Measurements from ENCODE around the gene ISCA2.
A peak's percentile ranks its signal among the peaks of the same experiment; 100 is the strongest.
"Not testable (repeated sequence)": the region's sequence is repeated elsewhere in the genome, so short reads cannot be mapped to it uniquely, and the experiment has no call there.

Gene ISCA2

GRCh38 chr14:74493343-74494261, at the start of gene ISCA2:
ISCA2 (plus strand) TSS chr14:74493765; CDS start chr14:74493775, 10 bp downstream.
- DNase-seq (ENCODE audit: low spot score): peak; percentile 99

GRCh38 chr14:74444866-74445265, 48.7 kb upstream of the ISCA2 start:
- DNase-seq (ENCODE audit: low spot score): no peak

- DNase-seq (ENCODE audit: low spot score): not testable (repeated sequence)
Measured at GRCh38 chr14:74454397-74454796, 39.2 kb upstream of the ISCA2 start.

GRCh38 chr14:74456684-74457564, 36.6 kb upstream of the ISCA2 start:
- DNase-seq (ENCODE audit: low spot score): no peak

- no peak for DNase-seq (ENCODE audit: low spot score)
Measured at GRCh38 chr14:74457565-74457895, 36.0 kb upstream of the ISCA2 start.

GRCh38 chr14:74459289-74459946, 34.1 kb upstream of the ISCA2 start:
- no peak for DNase-seq (ENCODE audit: low spot score)

- no peak for DNase-seq (ENCODE audit: low spot score)
Measured at GRCh38 chr14:74459976-74460375, 33.6 kb upstream of the ISCA2 start.

- no peak for DNase-seq (ENCODE audit: low spot score)
Measured at GRCh38 chr14:74462993-74463392, 30.6 kb upstream of the ISCA2 start.

GRCh38 chr14:74463697-74464096, 29.9 kb upstream of the ISCA2 start:
- no peak for DNase-seq (ENCODE audit: low spot score)

GRCh38 chr14:74464785-74465184, 28.8 kb upstream of the ISCA2 start:
- no peak for DNase-seq (ENCODE audit: low spot score)

GRCh38 chr14:74465335-74465734, 28.2 kb upstream of the ISCA2 start:
- DNase-seq (ENCODE audit: low spot score): no peak

- no peak for DNase-seq (ENCODE audit: low spot score)
Measured at GRCh38 chr14:74468513-74468912, 25.1 kb upstream of the ISCA2 start.

GRCh38 chr14:74469548-74470518, 23.7 kb upstream of the ISCA2 start:
- DNase-seq (ENCODE audit: low spot score): peak; percentile 15

GRCh38 chr14:74472601-74473000, 21.0 kb upstream of the ISCA2 start:
- no peak for DNase-seq (ENCODE audit: low spot score)

GRCh38 chr14:74474376-74474775, 19.2 kb upstream of the ISCA2 start:
- DNase-seq (ENCODE audit: low spot score): no peak

- DNase-seq (ENCODE audit: low spot score): no peak
Measured at GRCh38 chr14:74475678-74476077, 17.9 kb upstream of the ISCA2 start.

GRCh38 chr14:74476107-74476506, 17.5 kb upstream of the ISCA2 start:
- DNase-seq (ENCODE audit: low spot score): no peak

- peak; percentile 42 for DNase-seq (ENCODE audit: low spot score)
Measured at GRCh38 chr14:74476607-74477006, 17.0 kb upstream of the ISCA2 start.

- DNase-seq (ENCODE audit: low spot score): peak; percentile 51
Measured at GRCh38 chr14:74478996-74479635, 14.4 kb upstream of the ISCA2 start.

GRCh38 chr14:74480046-74480445, 13.5 kb upstream of the ISCA2 start:
- DNase-seq (ENCODE audit: low spot score): no peak

GRCh38 chr14:74482571-74482970, 11.0 kb upstream of the ISCA2 start:
- DNase-seq (ENCODE audit: low spot score): no peak
